ENCODE data around the gene MLLT1.

The MLLT1 gene

DNA sequence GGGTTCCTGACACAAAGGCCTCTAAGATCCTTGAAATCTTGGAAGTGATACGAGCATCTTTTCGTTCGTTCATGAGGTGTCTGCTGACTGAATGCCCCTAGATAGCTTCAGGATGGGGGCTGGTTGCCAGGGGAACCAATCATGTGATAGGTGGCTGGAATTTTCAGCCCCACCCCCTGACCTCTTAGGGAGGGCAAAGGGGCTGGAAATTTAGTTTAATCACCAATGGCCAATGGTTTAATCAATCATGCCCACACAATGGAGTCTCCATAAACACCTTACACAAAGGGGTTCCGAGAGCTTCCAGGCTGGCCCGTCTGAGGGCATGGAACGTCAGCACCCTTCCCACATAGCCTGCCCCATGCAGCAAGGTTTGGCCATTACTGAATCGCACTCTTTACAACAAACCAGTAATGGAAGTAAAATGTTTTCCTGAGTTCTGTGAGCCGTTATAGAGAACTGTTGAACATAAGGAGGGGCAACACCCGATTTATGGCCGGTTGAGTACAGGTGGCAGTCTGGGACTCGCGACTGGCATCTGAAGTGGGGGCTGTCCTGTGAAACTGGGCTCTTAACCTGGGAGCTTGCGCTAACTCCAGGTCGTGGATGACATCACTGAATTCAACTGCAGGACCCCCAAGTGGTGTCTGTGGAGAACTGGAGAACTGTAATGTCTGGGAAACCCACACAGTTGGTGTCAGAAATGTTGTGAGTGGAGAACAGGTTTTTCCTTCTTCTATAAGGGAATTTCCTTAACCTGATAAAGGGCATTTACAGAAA lies 25.6 kb downstream of the MLLT1 start:
- H3K27ac ChIP-seq = no peak overlapping the region
- no peaks in the 10 kb centered on the region for H3K27me3 ChIP-seq (ENCODE audit: insufficient read depth, low read depth, severe bottlenecking)
- H3K4me3 ChIP-seq (ENCODE audit: low read depth, low read length) = no peak overlapping the region
- no peak for DNase-seq
- no peaks in the 10 kb centered on the region for H3K9me3 ChIP-seq (ENCODE audit: severe bottlenecking)
- peaks cover 67% of the 10 kb centered on the region for H3K36me3 ChIP-seq
- TF ChIP-seq CTCF (IDR thresholded peaks at IDR 0.05; ENCODE audit: low read depth, low read length) = no peak

DNA sequence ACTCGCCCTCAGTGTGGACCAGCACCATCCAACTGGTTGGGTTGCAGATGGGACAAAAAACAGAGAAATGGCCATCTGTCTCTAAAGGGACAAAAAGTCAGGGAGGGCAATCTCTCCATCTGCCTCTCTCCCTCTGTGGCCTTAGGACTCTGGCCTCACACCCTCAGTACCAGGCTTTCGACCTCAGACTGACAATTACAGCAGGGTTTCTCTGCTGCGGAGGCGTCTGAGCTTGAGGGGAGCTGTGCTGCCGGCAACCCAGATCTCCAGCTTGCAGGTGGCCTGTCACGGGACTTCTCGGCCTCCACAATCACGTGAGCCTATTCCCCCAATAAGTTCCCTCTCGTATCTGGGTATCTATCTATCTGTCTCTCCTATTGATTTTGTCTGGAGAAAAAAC lies 27.7 kb downstream of the MLLT1 start:
- Histone ChIP-seq H3K36me3 (peaks cover 64% of the 10 kb centered on the region), H3K27me3 (ENCODE audit: insufficient read depth, low read depth, severe bottlenecking) (no peaks in the 10 kb centered on the region), H3K9me3 (ENCODE audit: severe bottlenecking) (no peaks in the 10 kb centered on the region)

DNA sequence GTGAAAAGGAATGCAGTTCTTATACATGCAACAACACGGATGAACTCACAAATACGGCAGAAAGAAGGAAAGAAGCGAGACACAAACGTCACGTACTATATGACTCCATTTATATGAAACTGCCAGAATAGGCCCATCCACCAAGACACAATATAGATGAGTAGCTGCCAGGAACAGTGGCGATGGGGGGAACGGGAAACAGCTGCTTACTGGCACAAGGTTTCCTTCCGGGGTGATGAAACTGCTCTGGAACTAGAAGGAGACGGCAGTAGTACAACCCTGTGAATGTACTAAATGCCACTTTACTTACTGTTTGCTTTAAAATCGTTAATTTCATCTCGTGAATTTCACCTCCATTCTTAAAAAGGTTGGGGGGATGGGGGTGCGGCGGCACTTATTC lies 28.9 kb downstream of the MLLT1 start:
- no peaks in the 10 kb centered on the region for H3K27me3 ChIP-seq (ENCODE audit: insufficient read depth, low read depth, severe bottlenecking)
- no peaks in the 10 kb centered on the region for H3K9me3 ChIP-seq (ENCODE audit: severe bottlenecking)
- no peak for DNase-seq
- H3K36me3 ChIP-seq = peaks cover 63% of the 10 kb centered on the region
- TF ChIP-seq CTCF (IDR thresholded peaks at IDR 0.05; ENCODE audit: low read depth, low read length) = no peak
- no peak overlapping the region for H3K27ac ChIP-seq
- no peak overlapping the region for H3K4me3 ChIP-seq (ENCODE audit: low read depth, low read length)

More for the DNA sequence above, 27.7 kb downstream of the MLLT1 start:
- Histone ChIP-seq H3K4me3 (ENCODE audit: low read depth, low read length) (no peak overlapping the region), H3K27ac (no peak overlapping the region)
- no peak for TF ChIP-seq CTCF (IDR thresholded peaks at IDR 0.05; ENCODE audit: low read depth, low read length)
- no peak for DNase-seq

GRCh38 chr19:6250024-6250615 lies 29.7 kb downstream of the MLLT1 start:
- DNase-seq = no peak
- Histone ChIP-seq H3K4me3 (ENCODE audit: low read depth, low read length) (no peak overlapping the region), H3K27ac (no peak overlapping the region)

DNA sequence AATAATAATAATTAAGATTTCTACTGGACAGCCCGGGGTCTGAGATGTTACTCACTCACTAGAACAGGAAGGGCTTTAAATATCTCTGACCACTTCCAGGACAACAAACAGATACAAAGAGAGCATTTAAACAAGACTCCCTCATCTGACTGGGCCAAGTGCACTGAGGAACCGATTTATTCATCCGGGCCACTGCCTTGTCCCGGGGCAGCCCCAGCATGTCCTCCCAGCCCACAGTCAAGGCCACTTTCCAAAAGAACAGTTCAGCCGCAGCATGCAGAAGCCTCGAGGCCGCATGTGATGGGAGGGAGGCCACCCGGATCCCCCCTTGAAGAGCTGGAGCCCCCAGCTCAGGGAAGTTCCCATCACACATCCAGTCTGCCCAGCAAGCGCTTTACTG lies 30.5 kb downstream of the MLLT1 start:
- Histone ChIP-seq H3K27ac (no peak overlapping the region), H3K4me3 (ENCODE audit: low read depth, low read length) (no peak overlapping the region), H3K9me3 (ENCODE audit: severe bottlenecking) (no peaks in the 10 kb centered on the region), H3K27me3 (ENCODE audit: insufficient read depth, low read depth, severe bottlenecking) (no peaks in the 10 kb centered on the region), H3K36me3 (peaks cover 51% of the 10 kb centered on the region)
- no peak for DNase-seq
- TF ChIP-seq CTCF (IDR thresholded peaks at IDR 0.05; ENCODE audit: low read depth, low read length) = no peak

More at GRCh38 chr19:6250024-6250615, 29.7 kb downstream of the MLLT1 start:
- peaks cover 57% of the 10 kb centered on the region for H3K36me3 ChIP-seq
- no peak for TF ChIP-seq CTCF (IDR thresholded peaks at IDR 0.05; ENCODE audit: low read depth, low read length)
- H3K9me3 ChIP-seq (ENCODE audit: severe bottlenecking) = no peaks in the 10 kb centered on the region
- H3K27me3 ChIP-seq (ENCODE audit: insufficient read depth, low read depth, severe bottlenecking) = no peaks in the 10 kb centered on the region

All from WERI-Rb-1 (cell line).